ENCODE results near the gene CFAP20DC. TPM values are rescaled to one million over a fixed set of nuclear protein-coding genes. Genes with fewer than 3 reads are reported as not detected.

CFAP20DC gene
- total RNA-seq, 1 donor from 2014 or later = 5.4 TPM

DNA sequence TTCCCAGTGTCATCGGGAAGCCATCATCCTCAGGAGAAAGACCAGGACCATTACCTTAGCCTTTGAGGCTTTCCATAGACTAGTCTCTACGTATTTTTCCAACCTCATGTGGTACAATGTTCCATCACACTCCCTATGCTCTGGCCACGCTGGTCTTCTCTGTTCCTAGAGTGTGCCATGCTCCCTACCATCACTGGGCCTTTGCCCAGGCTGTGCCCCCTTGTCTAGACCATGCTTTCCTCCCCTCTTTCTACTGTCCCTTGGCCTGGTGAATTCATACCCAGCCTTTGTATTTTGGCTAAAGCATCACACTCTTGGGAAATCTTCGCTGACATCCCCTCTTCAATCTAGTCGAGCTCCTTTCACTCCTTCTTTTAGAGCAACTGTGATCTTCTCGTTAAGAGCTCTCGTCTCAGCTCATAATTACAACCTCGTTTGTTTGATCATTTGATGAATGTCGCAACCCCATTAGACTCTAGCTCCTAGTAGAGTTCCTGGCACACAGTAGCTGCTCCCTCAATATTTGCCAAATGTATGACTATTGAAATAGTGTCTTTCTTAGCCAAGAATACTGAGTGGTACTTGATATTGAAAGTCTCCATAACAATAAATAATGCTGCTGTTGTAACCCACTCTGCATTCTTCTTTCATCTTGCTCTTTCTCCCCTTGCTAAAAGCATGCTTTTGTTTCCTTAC lies 283.1 kb downstream of the CFAP20DC start:
- no peak overlapping the region for H3K27ac ChIP-seq
- H3K9me3 ChIP-seq = no peaks in the 10 kb centered on the region
- DNase-seq (ENCODE audit: extremely low spot score in 2 of 2) = no peak
- no peaks in the 10 kb centered on the region for H3K36me3 ChIP-seq
- intact Hi-C loops (cut with DNase I) = no loop called here
- H3K4me1 ChIP-seq = no peaks in the 10 kb centered on the region
- H3K27me3 ChIP-seq = no peaks in the 10 kb centered on the region
- H3K4me3 ChIP-seq = no peak overlapping the region
- TF ChIP-seq POLR2A (IDR thresholded peaks at IDR 0.05) (no peak), CTCF (IDR thresholded peaks at IDR 0.05) (no peak), POLR2AphosphoS5 (IDR thresholded peaks at IDR 0.05; ENCODE audit: insufficient read depth in 1 of 2, low read depth in 1 of 2) (no peak)

DNA sequence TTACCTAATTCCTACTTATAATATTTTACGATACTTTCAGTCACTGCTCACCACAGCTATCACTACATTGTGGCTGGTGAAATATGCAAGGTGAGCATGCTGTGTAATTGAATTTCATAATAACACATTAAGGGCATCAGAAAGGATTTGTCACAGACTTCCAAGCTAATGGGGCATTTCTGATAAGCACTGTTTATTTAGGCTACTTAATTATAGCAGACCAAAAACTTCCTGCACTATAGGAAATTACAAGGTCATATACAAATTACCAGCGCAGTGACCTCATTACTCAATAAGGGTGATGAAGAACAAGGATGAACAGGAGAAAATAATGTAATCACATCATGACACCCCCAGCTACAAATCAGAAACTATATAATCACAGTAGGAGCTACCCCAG lies 294.7 kb downstream of the CFAP20DC start:
- no peak for DNase-seq (ENCODE audit: extremely low spot score in 2 of 2)
- intact Hi-C loops (cut with DNase I) = no loop called here
- TF ChIP-seq POLR2A (IDR thresholded peaks at IDR 0.05) (no peak), CTCF (IDR thresholded peaks at IDR 0.05) (no peak), POLR2AphosphoS5 (IDR thresholded peaks at IDR 0.05; ENCODE audit: insufficient read depth in 1 of 2, low read depth in 1 of 2) (no peak)
- Histone ChIP-seq H3K9me3 (no peaks in the 10 kb centered on the region), H3K4me1 (no peaks in the 10 kb centered on the region), H3K36me3 (no peaks in the 10 kb centered on the region), H3K27me3 (no peaks in the 10 kb centered on the region), H3K4me3 (no peak overlapping the region), H3K27ac (no peak overlapping the region)

DNA sequence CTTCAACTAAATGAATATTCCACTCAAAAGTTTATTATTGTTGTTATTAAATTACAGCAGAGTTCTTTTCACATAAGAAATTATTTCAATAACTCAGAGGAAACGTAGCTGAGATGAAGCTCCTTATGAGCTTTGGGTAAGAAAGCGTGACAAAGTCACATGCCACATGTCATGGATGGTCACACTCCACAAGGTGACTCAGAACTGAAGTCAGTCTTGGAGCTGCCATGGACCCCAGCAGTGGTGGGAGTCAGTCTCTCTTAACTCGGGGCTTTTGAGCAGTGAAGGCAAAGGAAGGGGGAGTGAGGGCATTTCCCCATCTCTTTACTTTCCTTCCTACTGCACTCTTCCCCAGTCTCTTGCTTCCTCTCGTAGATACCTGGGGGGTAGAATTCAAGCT lies 295.8 kb downstream of the CFAP20DC start:
- Histone ChIP-seq H3K4me3 (no peak overlapping the region), H3K36me3 (no peaks in the 10 kb centered on the region), H3K27me3 (no peaks in the 10 kb centered on the region), H3K4me1 (no peaks in the 10 kb centered on the region), H3K27ac (no peak overlapping the region), H3K9me3 (no peaks in the 10 kb centered on the region)
- no peak for TF ChIP-seq CTCF (IDR thresholded peaks at IDR 0.05)
- TF ChIP-seq POLR2A (IDR thresholded peaks at IDR 0.05) = no peak
- no peak for TF ChIP-seq POLR2AphosphoS5 (IDR thresholded peaks at IDR 0.05; ENCODE audit: insufficient read depth in 1 of 2, low read depth in 1 of 2)
- no peak for DNase-seq (ENCODE audit: extremely low spot score in 2 of 2)
- intact Hi-C loops (cut with DNase I) = no loop called here

- no peaks in the 10 kb centered on the region for H3K4me1 ChIP-seq
- H3K27me3 ChIP-seq = no peaks in the 10 kb centered on the region
- H3K4me3 ChIP-seq = no peak overlapping the region
- no peaks in the 10 kb centered on the region for H3K9me3 ChIP-seq
- H3K27ac ChIP-seq = no peak overlapping the region
- intact Hi-C loops (cut with DNase I) = no loop called here
- TF ChIP-seq POLR2AphosphoS5 (IDR thresholded peaks at IDR 0.05; ENCODE audit: insufficient read depth in 1 of 2, low read depth in 1 of 2) = no peak
- TF ChIP-seq POLR2A (IDR thresholded peaks at IDR 0.05) = no peak
- TF ChIP-seq CTCF (IDR thresholded peaks at IDR 0.05) = no peak
- no peaks in the 10 kb centered on the region for H3K36me3 ChIP-seq
- no peak for DNase-seq (ENCODE audit: extremely low spot score in 2 of 2)
Measured at GRCh38 chr3:58751882-58752567, 297.8 kb downstream of the CFAP20DC start.

DNA sequence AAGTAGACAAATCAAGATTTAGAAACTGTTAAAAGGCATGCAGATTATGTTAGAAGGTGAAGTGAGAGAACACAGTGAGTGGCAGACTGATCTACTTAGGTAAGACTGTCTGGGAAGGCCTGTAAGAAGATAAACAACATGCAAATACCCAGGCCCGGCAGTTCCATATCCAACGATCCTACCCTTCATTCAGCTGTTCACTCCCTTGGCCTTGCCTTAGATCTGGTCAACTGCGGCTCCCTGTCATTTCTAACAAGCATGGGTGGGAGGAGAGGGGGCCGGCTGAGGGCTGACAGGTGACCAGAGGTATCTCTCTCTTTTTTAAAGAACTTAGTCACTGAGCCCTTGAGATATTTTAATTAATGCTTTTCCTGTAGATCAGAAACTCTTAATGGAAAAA lies 298.6 kb downstream of the CFAP20DC start:
- Histone ChIP-seq H3K27ac (no peak overlapping the region), H3K4me3 (no peak overlapping the region), H3K4me1 (no peaks in the 10 kb centered on the region), H3K36me3 (no peaks in the 10 kb centered on the region), H3K9me3 (no peaks in the 10 kb centered on the region), H3K27me3 (no peaks in the 10 kb centered on the region)
- TF ChIP-seq CTCF (IDR thresholded peaks at IDR 0.05) (no peak), POLR2AphosphoS5 (IDR thresholded peaks at IDR 0.05; ENCODE audit: insufficient read depth in 1 of 2, low read depth in 1 of 2) (no peak), POLR2A (IDR thresholded peaks at IDR 0.05) (no peak)
- intact Hi-C loops (cut with DNase I) = no loop called here
- no peak for DNase-seq (ENCODE audit: extremely low spot score in 2 of 2)

All from vagina (tissue), 2 donors.